NCI-H2081 (cell line): ENCODE measurements around the gene AIPL1.

Source experiments
- DNase-seq, 2 experiments: peaks; one replicate each; lab custom pipeline; 2025; lab: John Stamatoyannopoulos, UW

Gene AIPL1

DNA sequence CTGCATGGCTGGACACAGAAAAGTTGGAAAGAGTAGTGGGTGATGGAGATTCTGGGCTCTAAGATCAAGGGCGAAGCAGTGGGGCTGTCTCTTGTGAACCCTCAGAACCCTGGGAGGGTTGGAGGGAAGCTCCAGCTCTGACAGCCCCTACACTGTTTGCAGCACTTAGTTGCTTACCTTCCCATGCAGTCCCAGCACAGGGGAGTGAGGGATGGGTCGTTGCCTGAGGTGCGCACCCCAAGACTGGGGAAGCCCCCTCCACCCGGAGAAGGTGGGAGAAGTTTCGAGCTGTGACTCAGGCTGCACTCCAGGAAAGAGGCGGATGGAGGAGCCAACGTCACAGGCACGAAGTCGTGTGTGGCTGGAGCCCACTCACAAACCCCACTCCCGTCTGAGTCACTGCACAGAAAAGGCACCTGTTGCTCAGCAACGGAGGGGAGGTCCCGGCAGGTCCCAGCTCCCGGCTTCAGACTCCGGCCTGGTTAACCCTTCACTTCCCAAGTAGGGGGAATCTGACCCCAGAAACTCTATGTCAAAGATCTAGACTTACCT is 60.1 kb downstream of the AIPL1 start:
- no peak for DNase-seq

GRCh38 chr17:6374271-6374691 is 60.6 kb downstream of the AIPL1 start:
- DNase-seq = no peak
